Erythroblast (primary cell): ENCODE measurements around the gene OTOL1.

Source experiments
- GATA1 ChIP-seq: IDR thresholded peaks from 2 replicates; pipeline ENCODE4 v1.6.1; 2011; ENCODE audit warnings: low read depth, mild to moderate bottlenecking, control low read depth, low read length, moderate library complexity
- POLR2A ChIP-seq: IDR thresholded peaks from 2 replicates; pipeline ENCODE4 v1.6.1; 2011; ENCODE audit warnings: mild to moderate bottlenecking, low read length

DNA sequence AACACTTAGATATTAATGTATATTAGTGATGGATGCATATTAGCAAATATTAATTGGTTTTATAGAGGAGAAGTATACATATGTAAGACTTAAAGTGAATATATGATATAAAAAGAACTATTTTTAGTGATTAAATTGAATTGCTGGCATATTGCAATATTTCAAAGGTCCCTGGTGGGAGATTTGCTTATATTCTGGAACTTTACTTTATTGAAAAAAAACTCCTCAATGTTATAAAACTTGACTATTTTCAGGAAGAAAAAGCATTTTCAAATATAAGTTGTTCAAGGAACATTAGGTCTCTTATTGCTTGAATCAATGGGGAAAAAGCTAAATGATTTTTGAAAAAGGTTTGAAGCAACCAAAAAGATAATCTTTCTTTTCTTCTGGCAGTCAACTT is 21.4 kb upstream of the OTOL1 start:
- TF ChIP-seq POLR2A (no peak), GATA1 (no peak)
